BLaER1 (cell line): ENCODE results near the gene CYFIP1.
A peak's percentile ranks its signal among the peaks of the same experiment; 100 is the strongest.

Experiments used
- H3K27ac ChIP-seq: shearing (Covaris generic); formaldehyde crosslinking; 2 replicates; pipeline ENCODE4 v1.8.1; 2022
- H3K27me3 ChIP-seq: shearing (Covaris generic); formaldehyde crosslinking; 2 replicates; pipeline ENCODE4 v1.8.1; 2022
- H3K36me3 ChIP-seq: shearing (Covaris generic); formaldehyde crosslinking; 2 replicates; pipeline ENCODE4 v1.8.1; 2022
- H3K4me1 ChIP-seq: shearing (Covaris generic); formaldehyde crosslinking; 2 replicates; pipeline ENCODE4 v1.8.1; 2022
- H3K4me2 ChIP-seq: shearing (Covaris generic); formaldehyde crosslinking; 2 replicates; pipeline ENCODE4 v1.8.1; 2022
- H3K4me3 ChIP-seq: shearing (Covaris generic); formaldehyde crosslinking; 2 replicates; pipeline ENCODE4 v1.8.1; 2022
- H3K9ac ChIP-seq: shearing (Covaris generic); formaldehyde crosslinking; 2 replicates; pipeline ENCODE4 v1.8.1; 2022
- H3K9me3 ChIP-seq: shearing (Covaris generic); formaldehyde crosslinking; 2 replicates; pipeline ENCODE4 v1.8.1; 2022
- H4K20me1 ChIP-seq: shearing (Covaris generic); formaldehyde crosslinking; 2 replicates; pipeline ENCODE4 v1.8.1; 2022
- Cebpa-rat ChIP-seq: shearing (Covaris generic); IDR thresholded peaks from 2 replicates; pipeline ENCODE4 v1.8.1; 2022

The CYFIP1 gene

DNA sequence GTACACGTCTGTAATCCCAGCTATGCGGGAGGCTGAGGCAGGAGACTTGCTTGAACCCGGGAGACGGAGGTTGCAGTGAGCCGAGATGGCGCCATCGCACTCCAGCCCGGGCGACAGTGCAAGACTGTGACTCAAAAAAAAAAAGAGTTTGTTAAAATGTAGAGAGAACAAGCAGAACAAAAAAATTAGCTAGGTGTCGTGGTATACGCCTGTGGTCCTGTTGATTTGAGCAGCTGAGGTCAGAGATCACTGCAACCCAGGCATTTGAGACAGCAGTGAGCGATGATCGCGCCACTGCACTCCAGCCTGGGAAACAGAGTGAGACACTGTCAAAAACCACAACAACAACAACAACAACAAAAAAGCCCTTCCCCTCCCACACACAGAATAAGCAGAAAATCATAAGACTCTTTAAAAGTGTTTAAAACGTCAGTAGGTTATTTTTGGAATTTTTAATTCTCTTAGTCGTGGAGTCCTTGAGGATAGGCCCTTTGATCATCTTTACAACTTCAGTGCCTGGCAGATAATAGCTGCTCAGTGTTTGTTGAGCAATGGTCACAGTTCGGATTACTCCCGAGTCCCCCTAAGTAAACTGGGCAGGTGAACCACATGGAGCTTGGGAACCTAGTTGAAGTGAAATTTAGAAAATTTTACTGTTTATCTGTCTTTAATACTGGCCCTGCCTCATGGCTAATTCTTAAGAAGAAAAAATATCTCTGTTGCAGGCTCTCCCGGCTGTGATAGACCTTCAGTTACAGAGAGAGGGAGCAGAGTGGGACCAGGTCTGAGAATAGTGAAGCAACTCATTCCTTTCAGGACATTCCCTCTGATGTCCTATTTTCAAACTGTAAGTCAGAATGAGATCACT, 135.5 kb downstream of the CYFIP1 start:
- H3K4me3 ChIP-seq = no peak overlapping the region
- H3K9ac ChIP-seq = 0 out of 2 replicates have a peak overlapping the region, but pooled peaks have one; percentile 24
- H3K9me3 ChIP-seq = no peaks in the 10 kb centered on the region
- peaks cover 32% of the 10 kb centered on the region for H3K4me1 ChIP-seq
- 0 out of 2 replicates have a peak overlapping the region, but pooled peaks have one; percentile 0 for H3K4me2 ChIP-seq
- no peak for TF ChIP-seq Cebpa-rat
- peak overlapping the region; percentile 21; the same call in 1 of the 2 replicates for H3K27ac ChIP-seq
- H3K36me3 ChIP-seq = peaks cover 84% of the 10 kb centered on the region
- peaks cover 100% of the 10 kb centered on the region for H4K20me1 ChIP-seq
- no peaks in the 10 kb centered on the region for H3K27me3 ChIP-seq

GRCh38 chr15:22839046-22839695, 141.0 kb downstream of the CYFIP1 start:
- H3K4me1 ChIP-seq = peaks cover 22% of the 10 kb centered on the region
- peak overlapping the region; percentile 77 for H3K4me2 ChIP-seq
- no peaks in the 10 kb centered on the region for H3K27me3 ChIP-seq
- H4K20me1 ChIP-seq = peaks cover 56% of the 10 kb centered on the region
- peak overlapping the region; percentile 90 for H3K27ac ChIP-seq
- no peak for TF ChIP-seq Cebpa-rat
- H3K4me3 ChIP-seq = peak overlapping the region; percentile 84
- H3K36me3 ChIP-seq = peaks cover 29% of the 10 kb centered on the region
- no peaks in the 10 kb centered on the region for H3K9me3 ChIP-seq
- peak overlapping the region; percentile 90 for H3K9ac ChIP-seq

GRCh38 chr15:22838292-22839042, 141.7 kb downstream of the CYFIP1 start, which contains the start of gene NIPA2:
Gene NIPA2, plus strand, starts transcription at chr15:22838666. Its CDS starts 13,066 bp downstream, at chr15:22851732.
- peak within 1 kb of the TSS; percentile 90 for H3K9ac ChIP-seq
- peak; percentile 63; the same call in 1 of the 2 replicates for TF ChIP-seq Cebpa-rat
- H3K27me3 ChIP-seq = no peaks in the 10 kb centered on the region
- H3K36me3 ChIP-seq = peaks cover 22% of the 10 kb centered on the region
- peaks cover 49% of the 10 kb centered on the region for H4K20me1 ChIP-seq
- peak within 1 kb of the TSS; percentile 90 for H3K27ac ChIP-seq
- peaks cover 21% of the 10 kb centered on the region for H3K4me1 ChIP-seq
- peak within 1 kb of the TSS; percentile 77 for H3K4me2 ChIP-seq
- H3K9me3 ChIP-seq = peaks cover 2% of the 10 kb centered on the region
- H3K4me3 ChIP-seq = peak within 1 kb of the TSS; percentile 84

- H3K9me3 ChIP-seq = peaks cover 15% of the 10 kb centered on the region
- H3K9ac ChIP-seq = no peak overlapping the region
- no peak for TF ChIP-seq Cebpa-rat
- H3K27ac ChIP-seq = no peak overlapping the region
- H3K27me3 ChIP-seq = no peaks in the 10 kb centered on the region
- no peaks in the 10 kb centered on the region for H4K20me1 ChIP-seq
- H3K4me3 ChIP-seq = no peak overlapping the region
- H3K36me3 ChIP-seq = peaks cover 29% of the 10 kb centered on the region
- H3K4me2 ChIP-seq = no peak overlapping the region
- H3K4me1 ChIP-seq = no peaks in the 10 kb centered on the region
These were observed 148.7 kb downstream of the CYFIP1 start for GRCh38 chr15:22831473-22831872.

- H3K4me1 ChIP-seq = no peaks in the 10 kb centered on the region
- H3K4me2 ChIP-seq = no peak overlapping the region
- no peak for TF ChIP-seq Cebpa-rat
- H3K4me3 ChIP-seq = no peak overlapping the region
- no peaks in the 10 kb centered on the region for H4K20me1 ChIP-seq
- no peaks in the 10 kb centered on the region for H3K27me3 ChIP-seq
- H3K36me3 ChIP-seq = peaks cover 71% of the 10 kb centered on the region
- no peak overlapping the region for H3K27ac ChIP-seq
- H3K9ac ChIP-seq = no peak overlapping the region
- no peaks in the 10 kb centered on the region for H3K9me3 ChIP-seq
These were observed 153.0 kb downstream of the CYFIP1 start for GRCh38 chr15:22827125-22827524.

DNA sequence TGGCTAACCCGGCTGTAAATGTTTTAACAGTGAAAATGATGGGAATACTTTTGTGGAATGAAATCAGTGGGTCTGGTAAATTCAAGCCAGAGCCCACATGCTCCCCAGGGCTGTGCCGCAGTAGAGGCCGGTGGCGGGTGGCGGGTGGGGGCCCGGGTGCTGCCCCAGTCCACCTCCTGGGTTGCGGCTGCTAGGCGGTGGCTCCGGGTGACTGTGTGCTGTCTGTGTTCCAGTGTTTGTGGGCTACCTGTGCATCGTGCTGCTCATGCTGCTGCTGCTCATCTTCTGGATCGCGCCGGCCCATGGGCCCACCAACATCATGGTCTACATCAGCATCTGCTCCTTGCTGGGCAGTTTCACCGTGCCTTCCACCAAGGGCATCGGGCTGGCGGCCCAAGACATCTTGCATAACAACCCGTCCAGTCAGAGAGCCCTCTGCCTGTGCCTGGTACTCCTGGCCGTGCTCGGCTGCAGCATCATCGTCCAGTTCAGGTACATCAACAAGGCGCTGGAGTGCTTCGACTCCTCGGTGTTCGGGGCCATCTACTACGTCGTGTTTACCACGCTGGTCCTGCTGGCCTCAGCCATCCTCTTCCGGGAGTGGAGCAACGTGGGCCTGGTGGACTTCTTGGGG, 156.6 kb downstream of the CYFIP1 start:
- peaks cover 90% of the 10 kb centered on the region for H3K36me3 ChIP-seq
- no peaks in the 10 kb centered on the region for H3K27me3 ChIP-seq
- no peaks in the 10 kb centered on the region for H3K4me1 ChIP-seq
- no peak overlapping the region for H3K27ac ChIP-seq
- H3K4me2 ChIP-seq = no peak overlapping the region
- TF ChIP-seq Cebpa-rat = no peak
- no peaks in the 10 kb centered on the region for H3K9me3 ChIP-seq
- no peak overlapping the region for H3K4me3 ChIP-seq
- no peak overlapping the region for H3K9ac ChIP-seq
- H4K20me1 ChIP-seq = 0 out of 2 replicates have a peak, but pooled peaks cover 6% of the 10 kb centered on the region

- Histone ChIP-seq H3K9ac (no peak overlapping the region), H3K4me2 (no peak overlapping the region), H3K36me3 (peaks cover 91% of the 10 kb centered on the region), H3K27ac (no peak overlapping the region), H3K4me3 (no peak overlapping the region), H4K20me1 (0 out of 2 replicates have a peak, but pooled peaks cover 6% of the 10 kb centered on the region), H3K27me3 (no peaks in the 10 kb centered on the region), H3K9me3 (no peaks in the 10 kb centered on the region), H3K4me1 (no peaks in the 10 kb centered on the region)
- TF ChIP-seq Cebpa-rat = no peak
These were observed 160.5 kb downstream of the CYFIP1 start for GRCh38 chr15:22819651-22820050.
